Stimulated activated naive B cell treated with anti-CD40 and anti-IgM and Interleukin-4, amounts not matched to agents 10 μg/mL and 1 μg/mL and 100 μg/mL, for 72 hours (primary cell): ENCODE measurements around the gene ADRA2B.

Source experiments
- ATAC-seq, 2 donors: fragments of 150-1000 bp; cut with Tn5 transposase; replicated peaks; 2 replicates each; pipeline ENCODE4 v1.10.0; 2021; ENCODE audit warnings: moderate library complexity in 1 of 2
- DNase-seq: peaks from one replicate; pipeline ENCODE4 v3.0.0; 2021
- H3K27ac Mint-ChIP-seq: one replicate; pipeline ENCODE4 v1.8.0; 2022; ENCODE audit warnings: mild to moderate bottlenecking, mixed read lengths
- H3K27me3 Mint-ChIP-seq, 2 donors: one replicate each; pipeline ENCODE4 v1.8.0; 2022; ENCODE audit warnings: mixed read lengths in 2 of 2
- H3K36me3 Mint-ChIP-seq, 2 donors: one replicate each; pipeline ENCODE4 v1.8.0; 2022; ENCODE audit warnings: mixed read lengths in 2 of 2, mild to moderate bottlenecking in 1 of 2
- H3K4me1 Mint-ChIP-seq, 2 donors: one replicate each; pipeline ENCODE4 v1.8.0; 2022; ENCODE audit warnings: mixed read lengths in 2 of 2, mild to moderate bottlenecking in 1 of 2
- H3K4me3 Mint-ChIP-seq, 2 donors: one replicate each; pipeline ENCODE4 v1.8.0; 2022; ENCODE audit warnings: mild to moderate bottlenecking in 2 of 2, mixed read lengths in 2 of 2, moderate library complexity in 1 of 2
- H3K9me3 Mint-ChIP-seq, 2 donors: one replicate each; pipeline ENCODE4 v1.8.0; 2022; ENCODE audit warnings: mixed read lengths in 2 of 2, mild to moderate bottlenecking in 1 of 2

ADRA2B gene

GRCh38 chr2:96121414-96121813 lies 5.0 kb upstream of the ADRA2B start:
- no peaks in the 10 kb centered on the region for H3K9me3 Mint-ChIP-seq
- no peak overlapping the region for H3K4me3 Mint-ChIP-seq
- H3K27me3 Mint-ChIP-seq, result peaks cover 35 to 46% of the 10 kb centered on the region in 2 donors

GRCh38 chr2:96120991-96121390 lies 4.6 kb upstream of the ADRA2B start:
- ATAC-seq, result no peak
- H3K9me3 Mint-ChIP-seq, result no peaks in the 10 kb centered on the region
- no peak for DNase-seq
- peaks cover 35 to 50% of the 10 kb centered on the region in 2 donors for H3K27me3 Mint-ChIP-seq
- no peak overlapping the region for H3K27ac Mint-ChIP-seq
- peaks cover 5 to 12% of the 10 kb centered on the region in 2 donors for H3K36me3 Mint-ChIP-seq
- H3K4me3 Mint-ChIP-seq, result no peak overlapping the region
- peaks cover 25 to 38% of the 10 kb centered on the region in 2 donors for H3K4me1 Mint-ChIP-seq

More at GRCh38 chr2:96121414-96121813, 5.0 kb upstream of the ADRA2B start:
- peaks cover 5 to 15% of the 10 kb centered on the region in 2 donors for H3K36me3 Mint-ChIP-seq
- no peak overlapping the region for H3K27ac Mint-ChIP-seq
- ATAC-seq (no peak), DNase-seq (no peak)
- H3K4me1 Mint-ChIP-seq, result peaks cover 25 to 34% of the 10 kb centered on the region in 2 donors

- peaks cover 42 to 58% of the 10 kb centered on the region in 2 donors for H3K27me3 Mint-ChIP-seq
- H3K9me3 Mint-ChIP-seq, result peaks cover 3% of the 10 kb centered on the region in 2 donors
- peaks cover 28 to 44% of the 10 kb centered on the region in 2 donors for H3K4me1 Mint-ChIP-seq
- peak in 1 of 2 donors; percentile 25 for ATAC-seq
- H3K4me3 Mint-ChIP-seq, result no peak overlapping the region
- H3K36me3 Mint-ChIP-seq, result peaks cover 9 to 10% of the 10 kb centered on the region in 2 donors
- no peak for DNase-seq
- no peak overlapping the region for H3K27ac Mint-ChIP-seq
Observed at GRCh38 chr2:96120091-96120720, 3.8 kb upstream of the ADRA2B start.

GRCh38 chr2:96119389-96119751 lies 3.0 kb upstream of the ADRA2B start:
- DNase-seq (no peak), ATAC-seq (no peak)
- H3K27ac Mint-ChIP-seq, result no peak overlapping the region
- peaks cover 38 to 60% of the 10 kb centered on the region in 2 donors for H3K27me3 Mint-ChIP-seq
- peaks cover 28 to 44% of the 10 kb centered on the region in 2 donors for H3K4me1 Mint-ChIP-seq
- no peak overlapping the region for H3K4me3 Mint-ChIP-seq
- peaks cover 3% of the 10 kb centered on the region in 2 donors for H3K9me3 Mint-ChIP-seq
- peaks cover 3 to 4% of the 10 kb centered on the region in 2 donors for H3K36me3 Mint-ChIP-seq

- peaks cover 3 to 4% of the 10 kb centered on the region in 2 donors for H3K36me3 Mint-ChIP-seq
- peaks cover 28 to 44% of the 10 kb centered on the region in 2 donors for H3K4me1 Mint-ChIP-seq
- DNase-seq (no peak), ATAC-seq (no peak)
- H3K27ac Mint-ChIP-seq, result no peak overlapping the region
- peaks cover 38 to 60% of the 10 kb centered on the region in 2 donors for H3K27me3 Mint-ChIP-seq
- H3K4me3 Mint-ChIP-seq, result no peak overlapping the region
- peaks cover 3% of the 10 kb centered on the region in 2 donors for H3K9me3 Mint-ChIP-seq
Observed at GRCh38 chr2:96118698-96119388, 2.5 kb upstream of the ADRA2B start.

GRCh38 chr2:96117701-96118588 lies 1.6 kb upstream of the ADRA2B start:
- Mint-ChIP-seq H3K4me1 (peaks cover 28 to 44% of the 10 kb centered on the region in 2 donors), H3K27ac (no peak overlapping the region), H3K4me3 (peak overlapping the region; percentile 75 to 79), H3K9me3 (peaks cover 3% of the 10 kb centered on the region in 2 donors), H3K27me3 (peaks cover 38 to 60% of the 10 kb centered on the region in 2 donors), H3K36me3 (peaks cover 3 to 4% of the 10 kb centered on the region in 2 donors)
- no peak for DNase-seq
- ATAC-seq, result no peak

- ATAC-seq, result peak; percentile 88
- Mint-ChIP-seq H3K36me3 (peaks cover 3 to 4% of the 10 kb centered on the region in 2 donors), H3K27me3 (peaks cover 38 to 60% of the 10 kb centered on the region in 2 donors), H3K4me1 (peaks cover 28 to 44% of the 10 kb centered on the region in 2 donors), H3K9me3 (peaks cover 3% of the 10 kb centered on the region in 2 donors), H3K27ac (no peak overlapping the region), H3K4me3 (peak overlapping the region; percentile 75 to 79)
- peak; percentile 55 for DNase-seq
Observed at GRCh38 chr2:96116879-96117533, 635 bp upstream of the ADRA2B start.

GRCh38 chr2:96115631-96116423 lies 544 bp downstream of the ADRA2B start:
- H3K4me3 Mint-ChIP-seq, result peak overlapping the region; percentile 85 to 89
- peak overlapping the region; percentile 9 for H3K27ac Mint-ChIP-seq
- peaks cover 3 to 4% of the 10 kb centered on the region in 2 donors for H3K36me3 Mint-ChIP-seq
- peaks cover 3% of the 10 kb centered on the region in 2 donors for H3K9me3 Mint-ChIP-seq
- H3K27me3 Mint-ChIP-seq, result peaks cover 26 to 49% of the 10 kb centered on the region in 2 donors
- H3K4me1 Mint-ChIP-seq, result peaks cover 21 to 37% of the 10 kb centered on the region in 2 donors
- DNase-seq (no peak), ATAC-seq (peak in 1 of 2 donors; percentile 3)

GRCh38 chr2:96114903-96115581 lies 1.3 kb downstream of the ADRA2B start:
- Mint-ChIP-seq H3K27ac (no peak overlapping the region), H3K27me3 (peaks cover 20 to 41% of the 10 kb centered on the region in 2 donors), H3K4me3 (peak overlapping the region in 1 of 2 donors; percentile 85), H3K9me3 (peaks cover 3% of the 10 kb centered on the region in 2 donors), H3K4me1 (peaks cover 15 to 29% of the 10 kb centered on the region in 2 donors), H3K36me3 (peaks cover 3 to 4% of the 10 kb centered on the region in 2 donors)
- DNase-seq, result no peak
- ATAC-seq, result no peak

GRCh38 chr2:96114546-96114902 lies 1.8 kb downstream of the ADRA2B start:
- Mint-ChIP-seq H3K4me3 (no peak overlapping the region), H3K4me1 (peaks cover 11 to 25% of the 10 kb centered on the region in 2 donors), H3K9me3 (peaks cover 3% of the 10 kb centered on the region in 2 donors), H3K27ac (no peak overlapping the region), H3K27me3 (peaks cover 17 to 35% of the 10 kb centered on the region in 2 donors), H3K36me3 (peaks cover 3 to 4% of the 10 kb centered on the region in 2 donors)
- DNase-seq (no peak), ATAC-seq (no peak)

GRCh38 chr2:96113951-96114350 lies 2.4 kb downstream of the ADRA2B start:
- Mint-ChIP-seq H3K4me1 (peaks cover 9 to 25% of the 10 kb centered on the region in 2 donors), H3K27ac (no peak overlapping the region), H3K36me3 (peaks cover 3 to 4% of the 10 kb centered on the region in 2 donors), H3K27me3 (peaks cover 13 to 30% of the 10 kb centered on the region in 2 donors), H3K9me3 (peaks cover 3% of the 10 kb centered on the region in 2 donors), H3K4me3 (no peak overlapping the region)
- DNase-seq (no peak), ATAC-seq (no peak)

- peaks cover 3% of the 10 kb centered on the region in 2 donors for H3K9me3 Mint-ChIP-seq
- H3K27me3 Mint-ChIP-seq, result peaks cover 19 to 25% of the 10 kb centered on the region in 2 donors
- H3K4me1 Mint-ChIP-seq, result peaks cover 9 to 24% of the 10 kb centered on the region in 2 donors
- no peak overlapping the region for H3K4me3 Mint-ChIP-seq
- peaks cover 3 to 4% of the 10 kb centered on the region in 2 donors for H3K36me3 Mint-ChIP-seq
- DNase-seq (no peak), ATAC-seq (no peak)
- H3K27ac Mint-ChIP-seq, result no peak overlapping the region
Observed at GRCh38 chr2:96113367-96113677, 3.0 kb downstream of the ADRA2B start.
